ENCODE data around the gene PSMB11. TPM values are rescaled to one million over a fixed set of nuclear protein-coding genes. Genes with fewer than 3 reads are reported as not detected.
A peak's percentile ranks its signal among the peaks of the same experiment; 100 is the strongest.

Gene PSMB11
- total RNA-seq, 4 donors from 2014 or later: not detected

- no peaks in the 10 kb centered on the region for H3K27me3 ChIP-seq
- intact Hi-C loops (cut with DNase I; ENCODE audit: low total_unique reads): no loop called here
- H3K9me3 ChIP-seq: no peaks in the 10 kb centered on the region
- peaks cover 6 to 11% of the 10 kb centered on the region in 2 donors for H3K4me1 ChIP-seq
- TF ChIP-seq POLR2A (IDR thresholded peaks at IDR 0.05) (no peak), CTCF (IDR thresholded peaks at IDR 0.05) (no peak)
- peak overlapping the region; percentile 87 to 89 for H3K27ac ChIP-seq
- peak overlapping the region in 1 of 2 donors; percentile 53 for H3K4me3 ChIP-seq
- no peaks in the 10 kb centered on the region for H3K36me3 ChIP-seq
- no peak for DNase-seq
Measured at GRCh38 chr14:23071921-23072539, 30.0 kb downstream of the PSMB11 start.

GRCh38 chr14:23074906-23075305 is 32.9 kb downstream of the PSMB11 start:
- Histone ChIP-seq H3K4me3 (no peak overlapping the region), H3K36me3 (no peaks in the 10 kb centered on the region), H3K4me1 (peaks cover 8 to 11% of the 10 kb centered on the region in 2 donors), H3K27me3 (no peaks in the 10 kb centered on the region), H3K27ac (no peak overlapping the region), H3K9me3 (no peaks in the 10 kb centered on the region)
- no peak for TF ChIP-seq CTCF (IDR thresholded peaks at IDR 0.05)
- no peak for TF ChIP-seq POLR2A (IDR thresholded peaks at IDR 0.05)
- intact Hi-C loops (cut with DNase I; ENCODE audit: low total_unique reads): no loop called here
- DNase-seq: no peak

- no peak for DNase-seq
- Histone ChIP-seq H3K4me1 (peaks cover 7% of the 10 kb centered on the region in 2 donors), H3K9me3 (no peaks in the 10 kb centered on the region), H3K36me3 (no peaks in the 10 kb centered on the region), H3K4me3 (no peak overlapping the region), H3K27me3 (no peaks in the 10 kb centered on the region), H3K27ac (peak overlapping the region; percentile 25 to 71)
- intact Hi-C loops (cut with DNase I; ENCODE audit: low total_unique reads): no loop called here
- TF ChIP-seq POLR2A (IDR thresholded peaks at IDR 0.05) (no peak), CTCF (IDR thresholded peaks at IDR 0.05) (peak; percentile 42 to 59 (median 46))
Measured at GRCh38 chr14:23076785-23077408, 34.9 kb downstream of the PSMB11 start.

GRCh38 chr14:23077962-23078361 is 36.0 kb downstream of the PSMB11 start:
- DNase-seq: no peak
- H3K27ac ChIP-seq: peak overlapping the region; percentile 64 to 71
- no peaks in the 10 kb centered on the region for H3K9me3 ChIP-seq
- H3K4me3 ChIP-seq: no peak overlapping the region
- intact Hi-C loops (cut with DNase I; ENCODE audit: low total_unique reads): no loop called here
- TF ChIP-seq POLR2A (IDR thresholded peaks at IDR 0.05) (no peak), CTCF (IDR thresholded peaks at IDR 0.05) (no peak)
- H3K27me3 ChIP-seq: no peaks in the 10 kb centered on the region
- no peaks in the 10 kb centered on the region for H3K36me3 ChIP-seq
- H3K4me1 ChIP-seq: peaks cover 0 to 4% of the 10 kb centered on the region in 2 donors

- intact Hi-C loops (cut with DNase I; ENCODE audit: low total_unique reads): no loop called here
- DNase-seq: peak; percentile 75 to 87
- TF ChIP-seq CTCF (IDR thresholded peaks at IDR 0.05): no peak
- no peak for TF ChIP-seq POLR2A (IDR thresholded peaks at IDR 0.05)
- no peaks in the 10 kb centered on the region for H3K27me3 ChIP-seq
- H3K27ac ChIP-seq: peak overlapping the region; percentile 64 to 71
- H3K4me3 ChIP-seq: no peak overlapping the region
- no peaks in the 10 kb centered on the region for H3K36me3 ChIP-seq
- no peaks in the 10 kb centered on the region for H3K9me3 ChIP-seq
- peaks cover 0 to 4% of the 10 kb centered on the region in 2 donors for H3K4me1 ChIP-seq
Measured at GRCh38 chr14:23078692-23079116, 36.7 kb downstream of the PSMB11 start.

All from uterus (tissue), 4 donors.